ENCODE data around the gene RAPGEF4.
A peak's percentile ranks its signal among the peaks of the same experiment; 100 is the strongest.
"Not testable (repeated sequence)": the region's sequence is repeated elsewhere in the genome, so short reads cannot be mapped to it uniquely, and the experiment has no call there.

Gene RAPGEF4

DNA sequence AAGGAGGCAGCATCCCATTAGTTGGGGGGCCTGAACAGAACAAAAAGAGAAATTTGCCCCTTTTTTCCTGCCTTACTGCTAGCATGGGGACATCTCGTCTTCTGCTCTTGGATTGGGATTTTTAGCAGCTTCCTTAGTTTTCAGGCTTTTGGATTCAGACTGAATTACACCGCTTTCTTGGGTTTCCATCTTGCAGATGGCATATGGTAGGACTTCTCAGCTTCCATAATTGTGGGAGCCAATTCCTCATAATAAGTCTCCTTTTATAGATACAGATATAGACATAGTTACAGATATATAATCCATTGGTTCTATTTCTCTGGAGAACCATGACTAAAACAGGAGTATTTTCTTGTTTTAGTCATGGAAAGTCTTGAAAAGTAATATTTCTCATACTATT, 5.2 kb upstream of the RAPGEF4 start:
- DNase-seq, result no peak

GRCh38 chr2:172734711-172735581, 699 bp upstream of the RAPGEF4 start:
- DNase-seq, result no peak

DNA sequence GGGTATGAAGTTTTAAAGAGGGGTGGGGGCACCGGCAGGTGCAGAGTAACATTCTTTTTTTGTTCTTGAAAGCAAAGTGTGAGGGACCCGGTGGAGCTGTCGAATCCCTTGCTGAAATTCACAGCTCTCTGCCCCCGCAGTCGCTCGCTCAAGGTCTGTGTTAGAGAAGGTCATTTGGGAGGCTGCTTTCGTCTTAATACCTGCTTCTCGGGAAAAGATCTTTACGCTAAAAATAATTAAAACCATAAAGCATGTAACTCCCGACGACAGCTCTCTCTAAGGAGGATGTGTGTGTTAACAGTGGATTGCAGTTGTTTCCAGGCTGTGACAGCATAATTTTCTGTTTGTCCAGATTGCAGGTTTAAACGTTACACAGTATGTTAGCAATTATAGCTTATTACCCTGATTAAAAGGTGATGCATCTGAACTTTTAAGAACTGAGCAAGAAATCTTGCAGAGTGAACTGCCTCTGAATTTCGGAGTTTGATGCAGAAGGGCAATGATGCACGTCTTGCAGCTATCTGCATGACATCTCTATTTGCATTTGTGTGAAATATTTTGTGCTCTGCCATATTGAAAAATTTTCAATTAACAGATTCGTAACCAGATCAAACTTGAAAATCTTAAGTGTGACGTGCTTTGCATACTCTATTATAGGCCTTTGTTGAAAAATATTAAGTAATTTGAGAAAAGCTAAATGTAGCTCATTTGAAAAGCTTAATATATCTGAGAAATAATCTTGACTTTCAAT, 954 bp downstream of the RAPGEF4 start:
- no peak for DNase-seq

- no peak for DNase-seq
Measured at GRCh38 chr2:172739661-172740266, 4.1 kb downstream of the RAPGEF4 start.

GRCh38 chr2:172740856-172741255, 5.2 kb downstream of the RAPGEF4 start:
- DNase-seq, result peak; percentile 0

GRCh38 chr2:172742931-172743540, 7.4 kb downstream of the RAPGEF4 start:
- no peak for DNase-seq

DNA sequence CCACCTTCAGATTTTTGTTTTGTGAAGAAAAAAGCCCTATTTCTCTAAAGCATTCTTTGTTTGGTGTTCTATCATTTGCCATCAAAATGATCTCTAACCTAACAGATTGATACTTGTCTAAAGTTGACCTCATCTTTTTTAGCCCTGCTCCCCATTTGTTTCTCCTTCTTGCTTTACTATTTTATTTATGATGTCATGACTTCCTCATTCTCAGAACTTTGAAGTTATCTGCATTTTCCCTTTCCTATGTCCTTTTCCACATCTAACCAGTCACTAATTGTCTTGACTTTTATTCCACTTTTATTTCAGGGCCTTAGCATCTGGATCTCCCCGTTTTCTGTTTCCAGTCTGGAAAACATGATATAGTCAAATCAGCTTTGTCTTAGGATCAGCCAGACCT, 8.3 kb downstream of the RAPGEF4 start:
- no peak for DNase-seq

- no peak for DNase-seq
Measured at GRCh38 chr2:172745636-172746035, 10.0 kb downstream of the RAPGEF4 start.

GRCh38 chr2:172748543-172748942, 12.9 kb downstream of the RAPGEF4 start:
- not testable (repeated sequence) for DNase-seq

- DNase-seq, result no peak
Measured at GRCh38 chr2:172749388-172749787, 13.7 kb downstream of the RAPGEF4 start.

DNA sequence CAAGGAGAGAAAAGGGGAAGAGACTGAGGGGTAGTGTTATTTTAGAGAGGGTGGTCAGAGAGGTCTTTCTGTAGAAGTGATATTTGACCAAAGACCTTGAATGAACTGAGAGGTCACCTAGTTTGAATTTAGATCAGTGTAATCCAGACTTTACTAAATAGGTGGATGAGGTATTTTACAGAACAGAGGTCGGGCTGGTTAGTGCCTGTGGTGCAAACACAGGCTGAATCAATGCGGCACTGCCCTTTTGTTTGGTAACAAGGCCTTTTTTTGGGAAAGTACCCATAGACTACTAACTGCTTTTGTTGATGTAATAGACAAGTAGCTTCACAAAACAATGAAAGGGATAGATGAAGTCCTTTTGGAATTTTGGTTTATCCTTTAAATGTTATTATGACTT, 15.9 kb downstream of the RAPGEF4 start:
- no peak for DNase-seq

DNA sequence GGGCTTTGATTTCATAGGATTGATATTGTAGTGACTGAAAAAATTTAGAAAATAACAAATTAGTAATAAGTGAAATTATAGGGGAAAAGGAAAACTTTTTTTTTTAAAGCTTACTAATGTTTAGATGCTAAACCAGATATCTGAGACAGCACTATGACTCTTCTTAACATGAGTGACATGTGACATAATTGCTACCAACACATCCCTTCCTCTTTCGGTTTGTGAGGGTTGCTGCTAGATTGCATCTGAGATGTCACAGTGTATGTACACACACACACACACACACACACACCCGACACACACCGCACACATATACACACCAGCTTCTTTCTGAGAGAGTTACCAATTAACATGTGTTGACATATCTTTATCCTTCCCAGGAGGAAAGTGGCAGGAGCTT, 18.0 kb downstream of the RAPGEF4 start:
- DNase-seq, result no peak

- DNase-seq, result no peak
Measured at GRCh38 chr2:172759441-172759840, 23.8 kb downstream of the RAPGEF4 start.

DNA sequence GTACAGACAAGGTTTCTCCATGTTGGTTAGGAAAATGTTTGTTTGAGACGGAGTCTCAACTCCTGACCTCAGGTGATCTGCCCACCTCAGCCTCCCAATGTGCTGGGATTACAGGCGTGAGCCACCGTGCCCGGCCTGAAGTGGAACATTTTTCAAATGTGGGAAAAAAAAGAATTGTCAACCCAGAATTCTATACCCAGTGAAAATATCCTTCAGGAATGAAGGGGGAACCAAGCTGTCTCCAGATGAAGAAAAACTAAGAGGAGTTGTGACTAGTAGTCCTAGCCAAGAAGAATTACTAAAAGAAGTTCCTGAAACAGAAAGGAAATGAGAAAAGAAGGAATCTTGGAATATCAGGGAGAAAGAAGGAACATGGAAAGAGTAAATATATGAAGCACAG, 25.7 kb downstream of the RAPGEF4 start:
- DNase-seq, result no peak

DNA sequence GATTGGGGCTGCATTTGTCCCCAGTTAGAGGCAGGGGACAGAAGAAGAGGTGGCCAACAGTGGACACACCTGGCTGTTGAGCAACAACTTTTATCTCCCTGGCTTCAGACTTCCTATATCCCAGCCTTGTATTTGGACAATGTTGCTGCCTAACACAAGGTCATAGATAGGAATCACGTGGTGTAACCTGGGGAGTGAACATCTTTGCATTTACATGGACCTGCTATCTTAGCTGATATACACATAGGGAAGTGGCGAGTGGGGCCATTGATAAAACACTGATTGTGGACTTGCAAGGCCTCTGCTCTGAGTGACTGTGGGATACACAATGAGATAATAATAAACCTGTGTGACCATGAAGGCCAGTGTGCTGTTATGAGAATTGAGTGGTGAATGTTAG, 26.9 kb downstream of the RAPGEF4 start:
- DNase-seq, result no peak

GRCh38 chr2:172763079-172763478, 27.4 kb downstream of the RAPGEF4 start:
- no peak for DNase-seq

DNA sequence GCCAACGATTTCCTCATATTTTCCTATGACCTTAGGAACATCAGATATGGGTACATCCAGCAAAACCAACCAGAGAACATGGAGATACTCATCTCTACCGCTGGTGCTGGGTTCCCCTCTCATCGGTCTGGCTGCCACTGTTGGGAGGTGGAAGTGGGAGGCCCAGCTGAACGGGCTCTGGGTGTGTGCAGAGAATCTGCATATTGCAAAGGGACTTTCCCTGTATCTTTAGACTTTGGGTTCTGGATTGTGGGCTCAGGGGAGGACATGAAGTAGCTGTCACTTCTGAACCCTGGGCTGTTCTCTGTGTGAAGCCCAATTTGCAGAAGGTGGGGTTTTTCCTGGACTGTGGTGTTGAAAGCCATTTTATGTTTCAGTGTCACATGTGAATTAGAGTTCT, 30.0 kb downstream of the RAPGEF4 start:
- no peak for DNase-seq

DNA sequence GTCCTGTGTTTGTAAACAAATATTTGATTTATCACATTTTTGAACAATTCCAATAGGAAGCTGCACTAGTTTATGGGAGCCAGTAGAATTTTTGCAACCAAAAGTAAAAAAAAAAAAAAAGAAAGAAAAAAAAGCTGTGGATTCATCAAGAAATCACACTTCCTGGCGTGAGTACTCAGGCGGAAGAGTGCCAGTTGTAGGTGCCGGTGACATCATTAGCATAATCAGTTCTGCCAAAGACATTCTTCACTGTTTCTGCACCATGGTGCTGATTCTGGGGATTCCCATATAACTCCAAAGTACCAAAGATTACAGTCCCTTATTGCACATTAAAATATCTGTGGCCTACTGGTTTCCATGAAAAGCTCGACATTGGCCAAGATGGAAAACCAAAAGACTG, 32.8 kb downstream of the RAPGEF4 start:
- no peak for DNase-seq

DNA sequence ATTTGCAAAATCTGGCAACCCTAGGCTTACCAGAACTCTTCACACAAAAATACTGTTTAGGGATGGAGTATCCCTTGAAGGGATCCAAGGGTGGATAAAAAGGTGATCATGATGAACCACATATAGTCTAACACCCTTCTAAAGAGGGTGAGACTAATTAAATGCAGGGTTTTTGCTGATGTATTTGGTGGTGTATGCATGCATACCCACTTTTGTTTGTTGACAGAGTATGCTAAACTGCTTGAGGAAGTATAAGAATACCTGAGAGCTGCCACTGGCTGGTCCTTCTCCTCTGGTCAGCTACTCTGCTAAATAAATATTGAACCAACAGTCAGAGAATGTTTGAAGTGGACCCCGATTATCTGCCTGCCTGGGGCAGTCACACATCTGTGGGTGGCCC, 34.2 kb downstream of the RAPGEF4 start:
- no peak for DNase-seq

DNA sequence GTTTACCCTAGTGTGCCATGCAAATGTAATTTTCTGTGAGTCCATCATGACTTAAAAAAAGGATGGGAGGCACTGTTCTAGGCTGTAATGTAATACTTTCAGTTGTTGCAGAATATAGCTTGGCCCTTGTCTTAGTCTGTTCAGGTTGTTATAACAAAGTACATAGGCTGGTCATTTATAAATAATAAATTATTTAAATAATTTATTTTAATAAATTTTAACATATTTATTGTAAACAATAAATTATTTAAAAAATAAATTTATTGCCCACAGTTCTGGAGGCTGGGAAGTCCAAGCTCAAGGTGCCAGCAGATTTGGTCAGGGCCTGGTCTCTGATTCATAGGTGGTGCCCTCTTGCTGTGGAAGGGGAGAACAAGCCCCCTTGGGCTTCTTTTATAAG, 35.2 kb downstream of the RAPGEF4 start:
- no peak for DNase-seq

DNA sequence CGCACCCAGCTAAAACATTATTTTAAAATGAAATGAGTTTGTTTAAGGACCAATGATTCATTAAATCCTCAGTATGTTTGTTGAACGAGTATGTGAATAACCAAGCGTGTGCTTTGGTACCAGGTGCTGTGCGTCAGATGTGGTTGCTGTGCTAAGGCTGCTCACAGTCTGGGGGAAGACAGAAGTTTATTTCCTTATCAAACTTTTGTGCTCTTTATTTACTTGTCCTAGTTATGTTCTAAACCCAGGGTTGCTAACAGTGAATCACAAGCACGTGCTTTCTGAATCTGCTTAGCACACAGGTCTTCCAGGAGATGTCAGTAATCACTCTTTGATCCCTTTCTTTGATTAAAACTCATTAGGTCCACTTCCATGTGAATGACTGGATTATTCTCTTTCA, 37.0 kb downstream of the RAPGEF4 start:
- no peak for DNase-seq

- DNase-seq, result no peak
Measured at GRCh38 chr2:172774302-172774701, 38.7 kb downstream of the RAPGEF4 start.

DNA sequence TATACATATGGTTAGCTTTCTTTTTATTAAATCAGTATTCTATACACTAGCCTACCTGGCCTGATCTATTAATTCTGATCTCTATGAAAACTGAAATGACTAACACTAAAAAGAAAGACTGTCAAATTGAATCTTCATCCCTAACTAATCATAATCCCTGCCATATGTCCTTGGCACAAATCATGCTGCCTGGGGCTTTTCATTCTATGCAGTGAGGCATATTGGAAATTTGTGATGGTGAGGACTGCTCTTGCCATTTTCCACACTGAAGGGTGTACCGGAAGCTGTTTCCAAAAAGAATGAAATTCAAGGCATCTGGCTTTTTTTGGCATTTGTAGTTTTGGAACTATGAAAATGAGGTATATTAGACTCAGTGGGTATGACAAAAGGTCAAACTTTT, 39.7 kb downstream of the RAPGEF4 start:
- DNase-seq, result no peak

GRCh38 chr2:172777431-172777830, 41.8 kb downstream of the RAPGEF4 start:
- no peak for DNase-seq

Data from NCI-H524 treated with DMSO at 0.1 percent for 48 hours (cell line).